Thymus (tissue), 11 donors: ENCODE results near the gene SUCLA2. TPM values are rescaled to one million over a fixed set of nuclear protein-coding genes. Genes with fewer than 3 reads are reported as not detected.

Experiments
- DNase-seq, 9 donors: peaks; one replicate each; pipeline ENCODE4 v3.0.0-alpha.2; 2013; ENCODE audit warnings: low spot score in 9 of 9, low read depth in 6 of 9, missing footprints in 1 of 9
- H3K27ac ChIP-seq, 2 donors: one replicate each; pipeline ENCODE4 v1.5.1; 2013; ENCODE audit warnings: control low read depth in 1 of 2, low read depth in 1 of 2, low read length in 1 of 2, mild to moderate bottlenecking in 1 of 2, moderate library complexity in 1 of 2
- H3K27me3 ChIP-seq, 2 donors: one replicate each; pipeline ENCODE4 v1.5.1; 2013; ENCODE audit warnings: low read length in 1 of 2; ENCODE audit not compliant: control insufficient read depth in 2 of 2, insufficient read depth in 1 of 2
- H3K36me3 ChIP-seq, 2 donors: one replicate each; pipeline ENCODE4 v1.5.1; 2013; ENCODE audit warnings: low read length in 1 of 2, mild to moderate bottlenecking in 1 of 2, moderate library complexity in 1 of 2; ENCODE audit not compliant: control insufficient read depth in 2 of 2, insufficient read depth in 2 of 2
- H3K4me1 ChIP-seq, 2 donors: one replicate each; pipeline ENCODE4 v1.5.1; 2013; ENCODE audit warnings: low read length in 2 of 2; ENCODE audit not compliant: control insufficient read depth in 2 of 2, insufficient read depth in 2 of 2
- H3K4me3 ChIP-seq, 2 donors: one replicate each; pipeline ENCODE4 v1.5.1; 2013; ENCODE audit warnings: low read length in 2 of 2, control low read depth in 1 of 2, mild to moderate bottlenecking in 1 of 2
- H3K9me3 ChIP-seq, 2 donors: one replicate each; pipeline ENCODE4 v1.5.1; 2013; ENCODE audit warnings: low read length in 1 of 2, mild to moderate bottlenecking in 1 of 2; ENCODE audit not compliant: control insufficient read depth in 2 of 2, insufficient read depth in 1 of 2
- WGBS: extraction: QIAGEN DNeasy Blood & Tissue Kit; methylation state at CpG from one replicate; pipeline ENCODE4 v1.1.7; 2013; 5-methylcytosine and 5-hydroxymethylcytosine counted together
- polyA plus RNA-seq: library from polyadenylated mRNA; stranded (reverse); fragments of 200-250 nt; gene quantifications from one replicate; pipeline ENCODE4 v1.2.3, GENCODE V29; 2013
- total RNA-seq: library from RNA; stranded (reverse); fragments of 120-200 nt; gene quantifications from one replicate; pipeline ENCODE4 v1.2.4, GENCODE V29; 2013
- donor health status: healthy.

The SUCLA2 gene
- total and polyA plus RNA-seq, 2 donors = 31.4 to 40.2 TPM

GRCh38 chr13:48037346-48038173 is 36.5 kb upstream of the SUCLA2 start, which contains the start of gene NUDT15:
TSS of gene NUDT15 (plus strand) at chr13:48037726. CDS start at chr13:48037747, 21 bp downstream.
- Histone ChIP-seq H3K36me3 (peaks cover 0 to 17% of the 10 kb centered on the region in 2 donors), H3K9me3 (peaks cover 0 to 1% of the 10 kb centered on the region in 2 donors), H3K27me3 (no peaks in the 10 kb centered on the region), H3K27ac (peak within 1 kb of the TSS; percentile 96 to 99), H3K4me1 (peaks cover 6 to 14% of the 10 kb centered on the region in 2 donors), H3K4me3 (peak within 1 kb of the TSS; percentile 67)
- peak; percentile 93 to 100 (median 98) for DNase-seq
- under 1% methylated on average over 82 of the region's 82 CpGs for WGBS

GRCh38 chr13:48029859-48030258 is 28.8 kb upstream of the SUCLA2 start:
- Histone ChIP-seq H3K9me3 (peaks cover 3 to 12% of the 10 kb centered on the region in 2 donors), H3K4me1 (no peaks in the 10 kb centered on the region), H3K27ac (no peak overlapping the region), H3K27me3 (no peaks in the 10 kb centered on the region), H3K36me3 (peaks cover 0 to 3% of the 10 kb centered on the region in 2 donors), H3K4me3 (no peak overlapping the region)
- DNase-seq = no peak
- WGBS = 98% methylated on average over 2 of the region's 2 CpGs

GRCh38 chr13:48028066-48028465 is 27.0 kb upstream of the SUCLA2 start:
- no peaks in the 10 kb centered on the region for H3K4me1 ChIP-seq
- peaks cover 0 to 3% of the 10 kb centered on the region in 2 donors for H3K36me3 ChIP-seq
- H3K27ac ChIP-seq = no peak overlapping the region
- no peak for DNase-seq
- no peak overlapping the region for H3K4me3 ChIP-seq
- H3K27me3 ChIP-seq = no peaks in the 10 kb centered on the region
- peaks cover 3 to 12% of the 10 kb centered on the region in 2 donors for H3K9me3 ChIP-seq

- DNase-seq = no peak
- Histone ChIP-seq H3K9me3 (no peaks in the 10 kb centered on the region), H3K27me3 (no peaks in the 10 kb centered on the region), H3K27ac (no peak overlapping the region), H3K4me1 (no peaks in the 10 kb centered on the region), H3K4me3 (no peak overlapping the region), H3K36me3 (no peaks in the 10 kb centered on the region)
- whole genome bisulfite sequencing = 97% methylated on average over 1 of the region's 1 CpG
These were observed 18.7 kb upstream of the SUCLA2 start for GRCh38 chr13:48019796-48020195.

GRCh38 chr13:48018637-48019036 is 17.6 kb upstream of the SUCLA2 start:
- no peaks in the 10 kb centered on the region for H3K9me3 ChIP-seq
- DNase-seq = no peak
- over 99% methylated on average over 2 of the region's 2 CpGs for WGBS
- no peak overlapping the region for H3K4me3 ChIP-seq
- H3K27me3 ChIP-seq = no peaks in the 10 kb centered on the region
- H3K27ac ChIP-seq = no peak overlapping the region
- no peaks in the 10 kb centered on the region for H3K4me1 ChIP-seq
- H3K36me3 ChIP-seq = no peaks in the 10 kb centered on the region

GRCh38 chr13:48014359-48014758 is 13.3 kb upstream of the SUCLA2 start:
- no peak overlapping the region for H3K4me3 ChIP-seq
- no peaks in the 10 kb centered on the region for H3K36me3 ChIP-seq
- 95% methylated on average over 2 of the region's 2 CpGs for WGBS

GRCh38 chr13:48012668-48013067 is 11.6 kb upstream of the SUCLA2 start:
- 97% methylated on average over 1 of the region's 1 CpG for WGBS
- no peak overlapping the region for H3K4me3 ChIP-seq
- no peak overlapping the region for H3K27ac ChIP-seq
- no peak for DNase-seq
- no peaks in the 10 kb centered on the region for H3K27me3 ChIP-seq
- no peaks in the 10 kb centered on the region for H3K9me3 ChIP-seq
- H3K36me3 ChIP-seq = no peaks in the 10 kb centered on the region
- H3K4me1 ChIP-seq = no peaks in the 10 kb centered on the region

More at GRCh38 chr13:48014359-48014758, 13.3 kb upstream of the SUCLA2 start:
- Histone ChIP-seq H3K27ac (no peak overlapping the region), H3K9me3 (no peaks in the 10 kb centered on the region), H3K27me3 (no peaks in the 10 kb centered on the region), H3K4me1 (no peaks in the 10 kb centered on the region)
- DNase-seq = no peak

- DNase-seq = no peak
These were observed 9.6 kb upstream of the SUCLA2 start for GRCh38 chr13:48010698-48011097.

GRCh38 chr13:48009284-48009683 is 8.2 kb upstream of the SUCLA2 start:
- Histone ChIP-seq H3K36me3 (no peaks in the 10 kb centered on the region), H3K4me3 (no peak overlapping the region), H3K27me3 (no peaks in the 10 kb centered on the region), H3K4me1 (no peaks in the 10 kb centered on the region), H3K27ac (no peak overlapping the region), H3K9me3 (no peaks in the 10 kb centered on the region)
- WGBS = 65% methylated on average over 1 of the region's 1 CpG
- no peak for DNase-seq

More at GRCh38 chr13:48010698-48011097, 9.6 kb upstream of the SUCLA2 start:
- no peaks in the 10 kb centered on the region for H3K4me1 ChIP-seq
- no peaks in the 10 kb centered on the region for H3K9me3 ChIP-seq
- 73% methylated on average over 4 of the region's 4 CpGs for WGBS
- H3K36me3 ChIP-seq = no peaks in the 10 kb centered on the region
- no peak overlapping the region for H3K27ac ChIP-seq
- no peak overlapping the region for H3K4me3 ChIP-seq
- H3K27me3 ChIP-seq = no peaks in the 10 kb centered on the region
